HG03565 (cell line): ENCODE results near the gene TESMIN.

Source experiments
- ATAC-seq: cut with Tn5 transposase; IDR thresholded peaks from one replicate; pipeline ENCODE4 v1.9.1; 2021; ENCODE audit warnings: mild to moderate bottlenecking, moderate library complexity; ENCODE audit not compliant: unreplicated experiment

Gene TESMIN

GRCh38 chr11:68714060-68714856, 37.1 kb downstream of the TESMIN start:
- no peak for ATAC-seq

GRCh38 chr11:68711114-68711513, 40.2 kb downstream of the TESMIN start:
- no peak for ATAC-seq

- no peak for ATAC-seq
Measured at GRCh38 chr11:68710409-68710808, 40.9 kb downstream of the TESMIN start.

- no peak for ATAC-seq
Measured at GRCh38 chr11:68709062-68709461, 42.3 kb downstream of the TESMIN start.

GRCh38 chr11:68707527-68707926, 43.8 kb downstream of the TESMIN start:
- no peak for ATAC-seq

- no peak for ATAC-seq
Measured at GRCh38 chr11:68704887-68705286, 46.4 kb downstream of the TESMIN start.

GRCh38 chr11:68698993-68699392, 52.3 kb downstream of the TESMIN start:
- ATAC-seq: no peak

- no peak for ATAC-seq
Measured at GRCh38 chr11:68695531-68695930, 55.8 kb downstream of the TESMIN start.

- ATAC-seq: no peak
Measured at GRCh38 chr11:68694431-68695297, 56.7 kb downstream of the TESMIN start.

GRCh38 chr11:68693484-68693882, 57.8 kb downstream of the TESMIN start:
- ATAC-seq: no peak

GRCh38 chr11:68692871-68693483, 58.3 kb downstream of the TESMIN start:
- no peak for ATAC-seq

- ATAC-seq: no peak
Measured at GRCh38 chr11:68692115-68692514, 59.2 kb downstream of the TESMIN start.

- no peak for ATAC-seq
Measured at GRCh38 chr11:68691402-68691784, 59.9 kb downstream of the TESMIN start.

- ATAC-seq: no peak
Measured at GRCh38 chr11:68690671-68691401, 60.5 kb downstream of the TESMIN start.

GRCh38 chr11:68689737-68690625, 61.3 kb downstream of the TESMIN start:
- no peak for ATAC-seq

GRCh38 chr11:68688881-68689280, 62.4 kb downstream of the TESMIN start:
- ATAC-seq: no peak

GRCh38 chr11:68687986-68688385, 63.3 kb downstream of the TESMIN start:
- no peak for ATAC-seq

- ATAC-seq: no peak
Measured at GRCh38 chr11:68687311-68687710, 64.0 kb downstream of the TESMIN start.

GRCh38 chr11:68686486-68686885, 64.8 kb downstream of the TESMIN start:
- no peak for ATAC-seq
